Activated gamma-delta T cell (primary cell): ENCODE results near the gene SZRD1.

Source experiments
- DNase-seq: peaks from one replicate; lab custom pipeline; 2025; lab: John Stamatoyannopoulos, UW

The SZRD1 gene

DNA sequence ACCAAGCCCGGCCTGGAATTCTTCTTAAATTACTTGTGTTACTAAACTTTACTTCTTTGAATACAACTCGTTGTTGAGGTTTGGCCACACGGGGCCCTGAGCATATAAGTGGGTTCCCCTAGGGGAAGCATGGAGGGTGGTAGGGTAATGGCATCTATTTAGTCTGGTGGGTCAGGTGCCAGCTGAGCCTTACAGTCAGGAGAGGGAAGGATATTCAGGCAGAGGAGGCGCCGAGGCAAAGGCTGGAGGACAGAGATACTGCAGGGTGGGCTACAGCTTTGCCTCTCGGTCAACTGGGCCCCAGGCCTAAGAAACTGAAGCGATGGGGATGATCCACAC is 73.1 kb downstream of the SZRD1 start:
- no peak for DNase-seq

DNA sequence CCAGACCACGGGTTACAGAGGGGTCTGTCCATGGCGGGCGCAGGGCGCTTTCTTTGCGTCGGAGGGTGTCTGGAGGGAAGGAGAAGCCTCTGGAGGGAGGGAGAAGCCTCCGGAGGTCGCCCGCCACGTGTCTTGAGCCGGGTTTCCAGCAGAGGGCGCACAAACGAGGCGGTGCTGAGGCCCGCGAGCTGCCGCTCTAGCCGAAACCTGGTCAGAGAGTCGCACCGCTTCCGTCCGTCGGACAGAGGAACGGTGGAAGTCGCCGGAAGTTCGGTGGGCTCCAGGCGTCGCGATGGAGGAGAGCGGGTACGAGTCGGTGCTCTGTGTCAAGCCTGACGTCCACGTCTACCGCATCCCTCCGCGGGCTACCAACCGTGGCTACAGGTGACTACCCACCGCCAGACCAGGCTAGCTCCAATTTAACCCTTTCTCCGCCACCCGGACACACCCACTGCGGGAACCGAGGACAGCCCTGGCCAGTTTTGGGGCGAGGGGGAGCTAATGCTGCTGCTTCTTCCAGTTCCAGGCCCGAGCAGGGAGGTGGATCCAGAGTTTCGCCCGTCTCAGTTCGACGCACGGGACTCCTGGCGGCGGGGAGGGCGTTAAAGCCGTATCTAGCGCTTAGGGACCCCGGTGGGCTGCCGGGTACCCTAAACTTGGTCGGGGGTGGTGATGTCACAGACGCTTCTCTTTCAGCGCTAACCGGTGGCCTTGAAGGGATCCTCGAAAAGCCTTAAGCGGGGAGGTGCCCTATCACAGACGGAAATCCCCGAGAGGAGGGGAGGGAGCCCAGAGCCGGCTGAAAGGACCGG is 73.6 kb downstream of the SZRD1 start, which contains the start of gene NECAP2:
Gene NECAP2, plus strand, starts transcription at position 255 of the 812 bp plus-strand sequence. Its CDS starts 38 bp downstream, at position 293.
- peak; percentile 73 for DNase-seq

DNA sequence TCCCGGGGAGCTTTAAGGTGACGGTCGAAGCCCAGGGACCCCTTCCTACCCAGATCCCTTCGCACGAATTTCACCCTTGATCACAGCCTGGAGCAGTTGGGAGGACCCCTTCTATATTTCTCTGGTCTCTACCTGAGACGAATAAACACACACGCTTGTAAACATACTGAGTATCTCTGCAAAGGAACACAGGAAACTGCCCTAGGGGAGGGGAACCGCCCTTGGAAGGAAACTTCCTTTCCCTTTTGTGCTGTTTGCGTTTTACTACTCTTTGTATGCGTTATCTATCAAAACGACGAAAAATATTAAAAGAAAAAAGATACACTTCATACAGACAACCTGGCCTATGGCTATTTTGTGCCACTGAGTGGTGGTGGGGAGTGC is 74.2 kb downstream of the SZRD1 start:
- DNase-seq: no peak

DNA sequence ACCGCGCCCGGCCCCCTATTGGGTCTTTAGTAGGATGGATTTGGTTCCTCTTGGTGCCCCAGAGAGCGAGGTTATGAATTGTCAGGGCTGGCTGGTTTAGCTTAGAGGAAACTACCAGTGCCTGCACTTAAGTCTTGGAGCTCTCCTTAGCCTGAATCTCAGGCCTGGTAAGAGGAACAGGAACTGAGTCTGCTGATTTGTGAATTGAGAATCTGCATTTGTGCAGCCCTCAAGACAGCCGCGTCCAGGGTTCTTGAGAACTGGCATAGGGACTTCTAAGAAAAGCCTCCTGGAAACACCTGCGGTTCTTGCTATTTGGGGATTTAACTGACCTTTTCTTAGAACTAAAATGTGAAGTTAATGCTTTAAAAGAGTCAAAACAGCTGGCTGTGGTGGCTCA is 75.2 kb downstream of the SZRD1 start:
- no peak for DNase-seq

DNA sequence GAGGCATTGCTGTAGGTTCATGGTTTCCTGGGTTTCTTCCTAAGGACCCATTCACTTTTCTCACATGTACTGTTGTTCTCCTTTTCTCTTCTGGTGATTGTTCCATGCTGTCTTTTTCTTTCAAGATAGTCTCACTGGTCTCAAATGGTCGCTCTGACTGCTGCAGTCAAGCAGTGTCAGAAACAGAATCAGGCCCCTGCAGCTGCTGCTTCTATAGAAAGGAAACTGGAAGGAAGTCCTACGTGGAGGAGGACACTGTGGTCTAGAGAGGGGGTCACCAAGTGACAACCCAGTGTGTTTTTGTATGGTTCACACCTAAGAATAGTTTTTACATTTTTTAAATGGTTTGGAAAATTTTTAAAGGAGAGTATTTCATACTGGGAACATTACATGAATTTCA is 75.9 kb downstream of the SZRD1 start:
- no peak for DNase-seq

DNA sequence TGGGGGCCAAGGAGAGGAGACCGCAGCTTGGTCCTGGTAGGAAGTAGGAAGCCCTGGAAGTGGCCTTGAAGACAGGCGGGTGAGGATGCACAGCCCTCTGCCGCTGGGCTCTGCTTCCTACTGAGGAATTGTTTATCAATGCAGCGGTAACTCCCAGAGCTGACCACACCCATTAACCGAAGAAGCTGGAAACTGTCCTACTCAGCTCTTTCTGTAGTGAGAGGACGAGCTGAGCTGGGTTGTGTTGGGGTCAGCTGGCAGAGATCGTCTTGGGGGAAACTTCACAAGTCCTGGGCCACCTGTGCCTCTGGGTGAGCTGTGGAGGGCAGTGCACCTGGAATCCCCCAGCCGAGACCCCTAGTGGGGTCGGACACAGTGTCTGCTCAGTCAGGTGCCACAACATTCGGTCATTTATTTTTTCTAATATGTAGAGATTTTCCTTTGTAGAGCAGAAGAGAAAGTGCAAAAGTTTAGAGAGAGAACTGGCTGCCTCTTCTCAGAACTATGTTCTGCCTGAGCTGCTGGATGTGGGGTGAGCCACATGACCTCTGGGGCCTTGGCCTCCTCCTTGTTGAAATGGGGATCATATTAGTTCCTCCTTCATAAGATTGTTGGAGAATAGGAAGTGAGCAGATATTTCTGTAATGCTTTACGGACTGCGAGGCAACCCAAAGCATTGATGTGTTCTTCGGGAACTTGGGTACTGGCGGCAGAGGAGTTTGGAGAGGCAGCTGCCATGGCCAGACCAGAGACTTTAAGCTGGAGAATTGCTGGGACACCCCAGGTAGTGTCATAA is 77.1 kb downstream of the SZRD1 start:
- no peak for DNase-seq

DNA sequence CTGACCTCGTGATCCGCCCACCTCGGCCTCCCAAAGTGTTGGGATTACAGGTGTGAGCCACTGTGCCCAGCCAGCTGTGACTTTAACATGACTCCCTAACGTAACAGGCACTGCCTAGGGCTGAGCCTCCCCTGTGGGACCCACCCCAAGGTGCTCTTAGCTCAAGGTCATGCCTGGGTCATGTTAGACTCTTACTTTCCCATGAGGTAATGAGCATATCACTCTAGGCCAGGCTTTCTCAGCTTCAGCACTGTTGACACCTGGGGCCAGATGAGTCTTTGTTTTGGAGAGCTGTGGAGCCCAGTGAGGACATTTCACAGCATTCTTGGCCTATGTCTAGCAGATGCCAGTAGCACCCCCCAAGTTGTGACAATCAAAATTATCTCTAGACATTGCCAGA is 78.0 kb downstream of the SZRD1 start:
- no peak for DNase-seq

DNA sequence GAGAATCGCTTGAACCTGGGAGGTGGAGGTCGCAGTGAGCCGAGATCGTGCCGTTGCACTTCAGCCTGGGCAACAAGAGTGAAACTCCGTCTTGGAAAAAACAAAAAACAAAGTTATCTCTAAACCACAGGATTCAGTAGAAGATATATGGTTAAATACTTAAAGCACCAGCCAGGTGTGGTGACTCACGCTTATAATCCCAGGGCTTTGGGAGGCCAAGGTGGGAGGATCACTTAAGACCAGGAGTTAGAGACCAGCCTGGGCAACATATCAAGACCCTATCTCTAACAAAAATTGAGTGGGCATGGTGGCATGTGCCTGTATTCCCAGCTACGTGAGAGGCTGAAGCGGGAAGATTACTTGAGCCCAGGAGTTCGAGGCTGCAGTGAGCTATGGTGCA is 79.1 kb downstream of the SZRD1 start:
- no peak for DNase-seq

DNA sequence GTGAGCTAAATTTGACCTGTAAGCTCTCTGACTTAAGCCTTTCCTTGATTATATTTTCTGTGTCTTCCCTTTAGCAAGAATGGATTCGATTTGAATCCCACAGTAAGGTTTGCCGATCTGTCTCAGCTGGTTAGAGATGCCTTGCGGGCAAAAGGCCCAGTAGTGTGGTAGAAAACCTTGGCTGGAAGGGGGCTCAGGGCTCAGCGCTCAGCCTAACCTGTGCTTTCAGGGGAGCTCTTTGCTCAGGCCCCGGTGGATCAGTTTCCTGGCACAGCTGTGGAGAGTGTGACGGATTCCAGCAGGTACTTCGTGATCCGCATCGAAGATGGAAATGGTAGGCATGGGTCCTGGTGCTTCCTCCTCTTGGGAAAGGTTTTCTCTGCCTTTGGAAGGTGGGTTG is 80.6 kb downstream of the SZRD1 start:
- DNase-seq: no peak
